Endometrial microvascular endothelial cells (primary cell): ENCODE measurements around the gene NRBP1. TPM values are rescaled to one million over a fixed set of nuclear protein-coding genes. Genes with fewer than 3 reads are reported as not detected.

Experiments used
- in situ Hi-C: cut with HindIII; loops from 2 replicates; pipeline ENCODE4 v1.10.0; 2017; ENCODE audit warnings: low sequenced_read_pairs, low pct_unique_long_range_greater_than_20kb; ENCODE audit errors: inconsistent ontology term
- total RNA-seq: library from RNA; depleted of rRNA; stranded (reverse); fragments of >200 nt; gene quantifications from one replicate; pipeline ENCODE4 v1.2.3, GENCODE V29; 2015; ENCODE audit errors: inconsistent ontology term

The NRBP1 gene
- total RNA-seq, 1 donor from 2014 or later = 111 TPM

GRCh38 chr2:27471961-27472360, 43.5 kb downstream of the NRBP1 start:
- in situ Hi-C loops = no loop called here

DNA sequence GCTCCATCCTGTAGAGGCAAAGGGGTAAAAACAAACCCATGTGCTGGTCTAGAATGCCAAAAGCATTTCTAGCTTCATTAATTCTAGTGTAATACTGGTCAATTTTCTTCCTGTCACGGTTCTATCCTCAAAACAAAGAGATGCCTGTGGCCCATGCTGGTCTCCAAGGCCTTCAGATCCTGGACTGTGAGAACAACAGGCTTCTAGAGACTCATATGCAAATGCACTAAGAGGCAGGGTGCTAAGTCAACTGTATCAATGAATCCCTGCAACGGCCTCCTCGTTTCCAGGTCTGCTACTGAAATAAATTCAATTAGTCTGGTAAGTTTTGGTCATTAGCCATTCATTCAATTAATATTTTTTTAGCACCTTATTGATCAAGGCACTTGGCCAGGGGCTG, 57.1 kb downstream of the NRBP1 start:
- in situ Hi-C loops = no loop called here

GRCh38 chr2:27489118-27489497, 60.7 kb downstream of the NRBP1 start:
- in situ Hi-C loops = no loop called here

GRCh38 chr2:27489498-27490397, 61.3 kb downstream of the NRBP1 start, which contains the start of gene IFT172:
IFT172 (minus strand) TSS chr2:27489743; CDS start chr2:27489653, 90 bp downstream.
- in situ Hi-C loops = no loop called here

Other genes with a start within 250 kb of the NRBP1 start
- gene ATRAID, start 216.6 kb upstream of the NRBP1 start, total RNA-seq = 134 TPM
- 80.6 TPM for gene SLC5A6, start 216.4 kb upstream of the NRBP1 start, total RNA-seq
- gene CAD, start 211.3 kb upstream of the NRBP1 start, total RNA-seq = 82.7 TPM
- gene SLC30A3, start 165.6 kb upstream of the NRBP1 start, total RNA-seq = 8.2 TPM
- not detected for gene DNAJC5G, start 153.2 kb upstream of the NRBP1 start, total RNA-seq
- 0.56 TPM for gene TRIM54, start 146.2 kb upstream of the NRBP1 start, total RNA-seq
- gene UCN, start 120.2 kb upstream of the NRBP1 start, total RNA-seq = not detected
- gene MPV17, start 105.5 kb upstream of the NRBP1 start, total RNA-seq = 115 TPM
- 43.2 TPM for gene GTF3C2, start 71.9 kb upstream of the NRBP1 start, total RNA-seq
- 63.6 TPM for gene EIF2B4, start 58.3 kb upstream of the NRBP1 start, total RNA-seq
- 163 TPM for gene SNX17, start 58.0 kb upstream of the NRBP1 start, total RNA-seq
- 4.4 TPM for gene ZNF513, start 47.9 kb upstream of the NRBP1 start, total RNA-seq
- gene PPM1G, start 19.0 kb upstream of the NRBP1 start, total RNA-seq = 156 TPM
- gene KRTCAP3, start 13.8 kb downstream of the NRBP1 start, total RNA-seq = not detected
- 26.6 TPM for gene IFT172, start 61.1 kb downstream of the NRBP1 start, total RNA-seq
- gene FNDC4, start 66.6 kb downstream of the NRBP1 start, total RNA-seq = 24.8 TPM
- gene GCKR, start 68.2 kb downstream of the NRBP1 start, total RNA-seq = 2.6 TPM
- gene ZNF512, start 154.4 kb downstream of the NRBP1 start, total RNA-seq = 70.3 TPM
- gene CCDC121, start 200.4 kb downstream of the NRBP1 start, total RNA-seq = 1.4 TPM
- gene GPN1, start 200.4 kb downstream of the NRBP1 start, total RNA-seq = 43.9 TPM
- gene SUPT7L, start 235.0 kb downstream of the NRBP1 start, total RNA-seq = 18.0 TPM
- gene SLC4A1AP, start 235.3 kb downstream of the NRBP1 start, total RNA-seq = 30.3 TPM